Right atrium auricular region (tissue), 2 donors: ENCODE data around the gene BABAM2. TPM values are rescaled to one million over a fixed set of nuclear protein-coding genes. Genes with fewer than 3 reads are reported as not detected.

Experiments
- DNase-seq: peaks from one replicate; pipeline ENCODE4 v3.0.0-alpha.2; 2019; ENCODE audit warnings: low spot score
- H3K27ac ChIP-seq, 2 donors: fragments of 200-600 bp; sonication (generic); 1 replicate in 1 of 2; 2 replicates in 1 of 2; pipeline ENCODE4 v1.5.1; 2016 to 2019
- H3K27me3 ChIP-seq, 2 donors: fragments of 200-600 bp; sonication (generic); one replicate each; pipeline versions ENCODE4 v1.5.1 to v1.6.0; 2017 to 2019
- H3K36me3 ChIP-seq: fragments of 200-600 bp; sonication (generic); one replicate; pipeline ENCODE4 v1.5.1; 2016
- H3K4me1 ChIP-seq, 2 donors: fragments of 200-600 bp; sonication (generic); one replicate each; pipeline versions ENCODE4 v1.5.1 to v1.6.0; 2017 to 2019
- H3K4me3 ChIP-seq, 2 donors: fragments of 200-600 bp; sonication (generic); 1 replicate in 1 of 2; 2 replicates in 1 of 2; pipeline ENCODE4 v1.5.1; 2017 to 2019; ENCODE audit warnings: mild to moderate bottlenecking in 1 of 2, moderate library complexity in 1 of 2
- H3K9me3 ChIP-seq, 2 donors: fragments of 200-600 bp; sonication (generic); one replicate each; pipeline ENCODE4 v1.5.1; 2019
- CTCF ChIP-seq, 2 donors: fragments of 200-600 bp; sonication (generic); IDR thresholded peaks; one replicate each; pipeline ENCODE4 v1.5.1; 2019; ENCODE audit warnings: antibody characterized with exemption in 2 of 2
- total RNA-seq, 2 donors: library from RNA; depleted of rRNA; stranded (reverse); fragments of >200 nt; gene quantifications; one replicate each; pipeline ENCODE4 v1.1.0, GENCODE V29; 2016

BABAM2 gene
- total RNA-seq, 2 donors from 2014 or later: 58.8 to 60.6 TPM

DNA sequence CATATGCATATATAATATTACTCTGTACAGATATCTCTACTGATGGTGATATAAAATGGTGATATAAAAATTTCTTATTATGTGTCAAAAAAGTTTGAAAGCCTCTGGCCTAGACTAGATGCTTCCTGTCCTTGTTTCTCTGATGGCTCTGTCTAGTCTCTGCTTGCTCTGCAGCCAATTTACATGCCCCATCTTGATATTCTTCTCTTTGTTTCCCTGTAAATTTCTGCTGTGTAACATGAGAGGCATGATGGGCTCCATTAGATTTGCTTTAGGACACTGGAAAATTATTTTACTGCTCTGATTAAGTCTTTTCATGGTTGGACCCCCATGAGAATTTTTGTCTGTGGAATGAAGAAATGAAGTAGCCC lies 24.3 kb downstream of the BABAM2 start:
- Histone ChIP-seq H3K36me3 (no peaks in the 10 kb centered on the region), H3K4me3 (no peak overlapping the region), H3K9me3 (no peaks in the 10 kb centered on the region), H3K4me1 (peaks cover 0 to 40% of the 10 kb centered on the region in 2 donors), H3K27ac (peak overlapping the region; percentile 42 to 66), H3K27me3 (no peaks in the 10 kb centered on the region)
- no peak for TF ChIP-seq CTCF (IDR thresholded peaks at IDR 0.05)
- no peak for DNase-seq

DNA sequence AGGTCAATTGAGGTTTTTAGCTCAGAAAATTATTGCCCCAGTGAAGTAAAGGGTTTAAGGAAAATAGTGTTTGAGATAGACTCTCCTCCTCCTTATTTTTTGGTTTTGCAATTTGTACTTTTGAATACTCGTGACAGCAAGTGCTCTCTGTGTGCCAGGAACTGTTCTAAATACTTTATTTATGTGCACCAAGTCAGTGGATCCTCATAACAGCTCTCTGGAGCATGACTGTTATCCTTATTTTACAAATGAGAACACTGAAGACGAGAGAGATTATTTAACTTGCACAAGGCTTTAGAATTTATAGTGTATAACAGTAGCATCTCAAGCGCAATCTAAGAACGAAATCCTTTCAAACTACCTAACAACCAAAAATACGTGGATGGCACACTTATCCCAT lies 24.7 kb downstream of the BABAM2 start:
- TF ChIP-seq CTCF (IDR thresholded peaks at IDR 0.05): no peak
- Histone ChIP-seq H3K9me3 (no peaks in the 10 kb centered on the region), H3K36me3 (no peaks in the 10 kb centered on the region), H3K27me3 (no peaks in the 10 kb centered on the region), H3K4me1 (peaks cover 0 to 44% of the 10 kb centered on the region in 2 donors), H3K4me3 (no peak overlapping the region), H3K27ac (peak overlapping the region; percentile 42 to 66)
- DNase-seq: no peak

DNA sequence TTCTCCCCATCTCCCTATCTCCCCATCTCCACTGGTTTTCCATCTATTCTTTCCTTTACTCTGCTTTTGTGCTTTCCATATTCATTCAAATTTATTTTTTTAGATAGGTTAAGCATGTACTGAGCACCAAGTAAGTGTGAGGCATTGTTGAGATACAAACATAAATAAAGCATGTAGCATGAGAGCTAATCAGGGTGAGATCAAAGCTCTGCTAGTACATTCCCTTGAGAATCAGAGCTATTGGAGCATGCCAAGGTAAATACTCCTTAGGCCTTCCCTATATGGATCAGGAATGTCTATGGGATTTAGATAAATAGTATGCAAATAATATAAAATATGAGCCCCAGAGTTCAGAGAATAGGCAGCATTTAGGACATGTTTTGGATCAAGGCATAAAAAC lies 25.3 kb downstream of the BABAM2 start:
- Histone ChIP-seq H3K27ac (peak overlapping the region; percentile 31 to 42), H3K4me1 (peaks cover 0 to 51% of the 10 kb centered on the region in 2 donors), H3K9me3 (no peaks in the 10 kb centered on the region), H3K4me3 (no peak overlapping the region), H3K27me3 (no peaks in the 10 kb centered on the region), H3K36me3 (no peaks in the 10 kb centered on the region)
- TF ChIP-seq CTCF (IDR thresholded peaks at IDR 0.05): no peak
- no peak for DNase-seq

DNA sequence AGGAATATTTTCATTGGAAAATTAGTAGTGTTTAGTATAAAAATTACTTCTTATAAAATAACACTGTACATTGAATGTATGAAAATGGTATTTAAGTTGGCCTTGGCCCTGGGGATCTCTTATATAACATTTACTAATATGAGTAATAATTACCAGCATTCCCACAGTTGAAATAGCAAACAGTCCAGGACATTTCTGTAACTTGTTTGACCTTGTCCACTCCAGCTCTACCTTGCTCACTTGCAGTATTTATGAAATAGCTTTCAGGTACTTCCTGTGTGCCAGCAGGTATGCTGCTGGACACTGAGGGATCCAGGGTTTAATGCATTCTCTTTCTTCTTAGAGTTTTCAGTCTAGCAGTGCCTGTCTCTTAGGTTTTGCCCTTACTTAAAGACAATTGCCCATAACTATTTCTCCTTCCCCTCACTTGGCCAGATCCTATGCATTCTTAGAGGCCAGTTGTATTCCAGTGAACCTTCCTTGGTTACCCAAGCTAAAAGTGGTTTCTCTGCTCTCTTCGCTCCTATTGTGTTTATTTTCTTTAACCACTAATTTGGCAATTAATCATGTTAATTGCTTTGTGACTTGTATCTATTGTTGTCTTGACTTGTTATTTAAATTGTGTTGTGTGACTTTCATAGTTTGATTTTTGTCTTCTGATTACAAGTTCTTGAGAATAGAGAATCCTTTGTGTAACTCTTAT lies 25.9 kb downstream of the BABAM2 start:
- peak overlapping the region; percentile 31 to 42 for H3K27ac ChIP-seq
- no peak overlapping the region for H3K4me3 ChIP-seq
- H3K4me1 ChIP-seq: peaks cover 0 to 53% of the 10 kb centered on the region in 2 donors
- no peaks in the 10 kb centered on the region for H3K9me3 ChIP-seq
- no peaks in the 10 kb centered on the region for H3K36me3 ChIP-seq
- H3K27me3 ChIP-seq: no peaks in the 10 kb centered on the region
- DNase-seq: no peak
- no peak for TF ChIP-seq CTCF (IDR thresholded peaks at IDR 0.05)

GRCh38 chr2:27920148-27920885 lies 29.8 kb downstream of the BABAM2 start:
- Histone ChIP-seq H3K27me3 (no peaks in the 10 kb centered on the region), H3K4me3 (no peak overlapping the region), H3K4me1 (peaks cover 0 to 30% of the 10 kb centered on the region in 2 donors), H3K9me3 (no peaks in the 10 kb centered on the region), H3K27ac (peak overlapping the region; percentile 49 to 51), H3K36me3 (no peaks in the 10 kb centered on the region)
- DNase-seq: no peak
- no peak for TF ChIP-seq CTCF (IDR thresholded peaks at IDR 0.05)
